Measurements from ENCODE around the gene TRIM7. TPM values are rescaled to one million over a fixed set of nuclear protein-coding genes. Genes with fewer than 3 reads are reported as not detected.

TRIM7 gene
- total and polyA plus RNA-seq, 9 of the 15 experiments (the other 6 are each of a cell fraction or from before 2014, with no cell fraction given) = 2.6 to 14.9 (median 8.9) TPM

DNA sequence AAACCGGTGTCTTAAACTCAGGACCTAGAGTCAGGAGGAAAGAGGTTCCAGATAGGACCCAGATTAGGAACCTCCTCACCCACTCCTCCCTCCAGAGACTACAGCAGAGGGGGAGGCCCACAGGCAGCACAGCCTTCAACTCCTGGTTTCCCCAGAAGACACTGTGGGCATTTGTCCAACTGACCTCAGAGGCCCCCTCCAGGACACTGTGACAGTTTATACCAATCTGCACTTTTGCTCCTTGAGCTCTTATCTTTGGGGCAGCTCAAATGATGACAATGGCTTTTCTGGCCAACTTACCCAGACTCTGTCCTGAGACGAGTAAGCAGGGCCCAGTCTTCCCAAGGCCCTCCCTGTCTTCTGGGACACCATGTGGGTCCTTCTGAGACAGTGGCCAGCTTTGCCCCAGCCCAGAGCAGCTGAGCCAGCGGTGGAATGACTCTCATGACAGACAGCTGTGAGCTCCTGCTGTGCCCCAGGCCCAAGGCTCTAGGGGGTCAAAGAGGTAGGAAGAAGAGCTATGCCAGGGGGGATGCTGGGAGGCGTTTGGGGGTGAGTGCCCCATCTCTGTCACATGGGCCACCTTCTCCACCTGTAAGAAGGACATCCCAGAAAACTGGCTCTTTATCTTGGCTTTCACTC lies 43.3 kb downstream of the TRIM7 start (continued):
- TF ChIP-seq YBX1 (IDR thresholded peaks at IDR 0.05) = no peak
- TF ChIP-seq JUNB (CRISPR knock-in tag; conservative IDR thresholded peaks at IDR 0.05) = no peak
- no peak for TF ChIP-seq PHTF2 (CRISPR knock-in tag; IDR thresholded peaks at IDR 0.05)
- no peak for TF ChIP-seq POLR2AphosphoS2 (IDR thresholded peaks at IDR 0.05; ENCODE audit: low read length)
- TF ChIP-seq, protein P1, sequence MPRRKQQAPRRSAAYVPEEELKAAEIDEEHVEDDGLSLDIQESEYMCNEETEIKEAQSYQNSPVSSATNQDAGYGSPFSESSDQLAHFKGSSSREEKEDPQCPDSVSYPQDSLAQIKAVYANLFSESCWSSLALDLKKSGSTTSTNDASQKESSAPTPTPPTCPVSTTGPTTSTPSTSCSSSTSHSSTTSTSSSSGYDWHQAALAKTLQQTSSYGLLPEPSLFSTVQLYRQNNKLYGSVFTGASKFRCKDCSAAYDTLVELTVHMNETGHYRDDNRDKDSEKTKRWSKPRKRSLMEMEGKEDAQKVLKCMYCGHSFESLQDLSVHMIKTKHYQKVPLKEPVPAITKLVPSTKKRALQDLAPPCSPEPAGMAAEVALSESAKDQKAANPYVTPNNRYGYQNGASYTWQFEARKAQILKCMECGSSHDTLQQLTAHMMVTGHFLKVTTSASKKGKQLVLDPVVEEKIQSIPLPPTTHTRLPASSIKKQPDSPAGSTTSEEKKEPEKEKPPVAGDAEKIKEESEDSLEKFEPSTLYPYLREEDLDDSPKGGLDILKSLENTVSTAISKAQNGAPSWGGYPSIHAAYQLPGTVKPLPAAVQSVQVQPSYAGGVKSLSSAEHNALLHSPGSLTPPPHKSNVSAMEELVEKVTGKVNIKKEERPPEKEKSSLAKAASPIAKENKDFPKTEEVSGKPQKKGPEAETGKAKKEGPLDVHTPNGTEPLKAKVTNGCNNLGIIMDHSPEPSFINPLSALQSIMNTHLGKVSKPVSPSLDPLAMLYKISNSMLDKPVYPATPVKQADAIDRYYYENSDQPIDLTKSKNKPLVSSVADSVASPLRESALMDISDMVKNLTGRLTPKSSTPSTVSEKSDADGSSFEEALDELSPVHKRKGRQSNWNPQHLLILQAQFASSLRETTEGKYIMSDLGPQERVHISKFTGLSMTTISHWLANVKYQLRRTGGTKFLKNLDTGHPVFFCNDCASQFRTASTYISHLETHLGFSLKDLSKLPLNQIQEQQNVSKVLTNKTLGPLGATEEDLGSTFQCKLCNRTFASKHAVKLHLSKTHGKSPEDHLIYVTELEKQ (CRISPR knock-in tag; IDR thresholded peaks at IDR 0.05) = no peak
- TF ChIP-seq, protein P2, sequence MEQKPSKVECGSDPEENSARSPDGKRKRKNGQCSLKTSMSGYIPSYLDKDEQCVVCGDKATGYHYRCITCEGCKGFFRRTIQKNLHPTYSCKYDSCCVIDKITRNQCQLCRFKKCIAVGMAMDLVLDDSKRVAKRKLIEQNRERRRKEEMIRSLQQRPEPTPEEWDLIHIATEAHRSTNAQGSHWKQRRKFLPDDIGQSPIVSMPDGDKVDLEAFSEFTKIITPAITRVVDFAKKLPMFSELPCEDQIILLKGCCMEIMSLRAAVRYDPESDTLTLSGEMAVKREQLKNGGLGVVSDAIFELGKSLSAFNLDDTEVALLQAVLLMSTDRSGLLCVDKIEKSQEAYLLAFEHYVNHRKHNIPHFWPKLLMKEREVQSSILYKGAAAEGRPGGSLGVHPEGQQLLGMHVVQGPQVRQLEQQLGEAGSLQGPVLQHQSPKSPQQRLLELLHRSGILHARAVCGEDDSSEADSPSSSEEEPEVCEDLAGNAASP (IDR thresholded peaks at IDR 0.05) = peak; percentile 60; the same call in 1 of the 2 replicates
- TF ChIP-seq POU5F1 (IDR thresholded peaks at IDR 0.05; ENCODE audit: borderline replicate concordance, low read depth, low read length, partially characterized antibody) = no peak
- 0 out of 2 replicates have a peak, but pooled peaks have one; percentile 11 for TF ChIP-seq DMBX1 (CRISPR knock-in tag; IDR thresholded peaks at IDR 0.05; ENCODE audit: borderline replicate concordance)
- 0 out of 2 replicates have a peak, but pooled peaks have one; percentile 4 for TF ChIP-seq EGR1 (conservative IDR thresholded peaks at IDR 0.05)
- TF ChIP-seq, protein P3, sequence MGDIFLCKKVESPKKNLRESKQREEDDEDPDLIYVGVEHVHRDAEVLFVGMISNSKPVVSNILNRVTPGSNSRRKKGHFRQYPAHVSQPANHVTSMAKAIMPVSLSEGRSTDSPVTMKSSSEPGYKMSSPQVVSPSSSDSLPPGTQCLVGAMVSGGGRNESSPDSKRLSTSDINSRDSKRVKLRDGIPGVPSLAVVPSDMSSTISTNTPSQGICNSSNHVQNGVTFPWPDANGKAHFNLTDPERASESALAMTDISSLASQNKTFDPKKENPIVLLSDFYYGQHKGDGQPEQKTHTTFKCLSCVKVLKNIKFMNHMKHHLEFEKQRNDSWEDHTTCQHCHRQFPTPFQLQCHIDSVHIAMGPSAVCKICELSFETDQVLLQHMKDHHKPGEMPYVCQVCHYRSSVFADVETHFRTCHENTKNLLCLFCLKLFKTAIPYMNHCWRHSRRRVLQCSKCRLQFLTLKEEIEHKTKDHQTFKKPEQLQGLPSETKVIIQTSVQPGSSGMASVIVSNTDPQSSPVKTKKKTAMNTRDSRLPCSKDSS (IDR thresholded peaks at IDR 0.05; ENCODE audit: low read depth, partially characterized antibody) = no peak
- TF ChIP-seq TEAD1 (CRISPR knock-in tag; IDR thresholded peaks at IDR 0.05) = no peak
- no peak for TF ChIP-seq LCOR (CRISPR knock-in tag; IDR thresholded peaks at IDR 0.05)
- TF ChIP-seq ZNF212 (CRISPR knock-in tag; IDR thresholded peaks at IDR 0.05) = no peak
- TF ChIP-seq TBP (optimal IDR thresholded peaks at IDR 0.05; ENCODE audit: low read depth, low read length) = no peak
- TF ChIP-seq FOXJ3 (CRISPR knock-in tag; IDR thresholded peaks at IDR 0.05) = no peak
- TF ChIP-seq HMGN3 (IDR thresholded peaks at IDR 0.05; ENCODE audit: borderline replicate concordance, extremely low read depth, insufficient read length, low read depth, low read length) = no peak
- TF ChIP-seq NFE2 (IDR thresholded peaks at IDR 0.05; ENCODE audit: low read depth) = peak; percentile 45; the same call in 1 of the 2 replicates
- no peak for TF ChIP-seq SMAD2 (IDR thresholded peaks at IDR 0.05; ENCODE audit: low read depth, low read length)
- TF ChIP-seq KLF16 (IDR thresholded peaks at IDR 0.05) = no peak
- TF ChIP-seq MYBL2 (IDR thresholded peaks at IDR 0.05; ENCODE audit: low read depth) = no peak
- no peak for TF ChIP-seq MYBL2 (CRISPR knock-in tag; IDR thresholded peaks at IDR 0.05; ENCODE audit: borderline replicate concordance)
- TF ChIP-seq CXXC5 (CRISPR knock-in tag; IDR thresholded peaks at IDR 0.05) = no peak
- TF ChIP-seq U2AF2 (optimal IDR thresholded peaks at IDR 0.05; ENCODE audit: low read depth, low read length) = no peak
- TF ChIP-seq KHSRP (IDR thresholded peaks at IDR 0.05) = no peak
- TF ChIP-seq HNRNPK (IDR thresholded peaks at IDR 0.05; ENCODE audit: low read depth, low read length, poor library complexity, severe bottlenecking) = no peak
